Diencephalon (tissue), 1 donor: Measurements from ENCODE around the gene IL31RA. TPM values are rescaled to one million over a fixed set of nuclear protein-coding genes. Genes with fewer than 3 reads are reported as not detected.

Experiments used
- small RNA-seq: library from RNA; depleted of rRNA; stranded (forward); fragments of <200 nt; gene quantifications from one replicate; pipeline ENCODE3, GENCODE V24; 2014
- total RNA-seq: library from RNA; depleted of rRNA; stranded (reverse); fragments of >200 nt; gene quantifications from one replicate; pipeline ENCODE4 v1.2.3, GENCODE V29; 2014

Gene IL31RA
- 0.23 TPM for total RNA-seq

DNA sequence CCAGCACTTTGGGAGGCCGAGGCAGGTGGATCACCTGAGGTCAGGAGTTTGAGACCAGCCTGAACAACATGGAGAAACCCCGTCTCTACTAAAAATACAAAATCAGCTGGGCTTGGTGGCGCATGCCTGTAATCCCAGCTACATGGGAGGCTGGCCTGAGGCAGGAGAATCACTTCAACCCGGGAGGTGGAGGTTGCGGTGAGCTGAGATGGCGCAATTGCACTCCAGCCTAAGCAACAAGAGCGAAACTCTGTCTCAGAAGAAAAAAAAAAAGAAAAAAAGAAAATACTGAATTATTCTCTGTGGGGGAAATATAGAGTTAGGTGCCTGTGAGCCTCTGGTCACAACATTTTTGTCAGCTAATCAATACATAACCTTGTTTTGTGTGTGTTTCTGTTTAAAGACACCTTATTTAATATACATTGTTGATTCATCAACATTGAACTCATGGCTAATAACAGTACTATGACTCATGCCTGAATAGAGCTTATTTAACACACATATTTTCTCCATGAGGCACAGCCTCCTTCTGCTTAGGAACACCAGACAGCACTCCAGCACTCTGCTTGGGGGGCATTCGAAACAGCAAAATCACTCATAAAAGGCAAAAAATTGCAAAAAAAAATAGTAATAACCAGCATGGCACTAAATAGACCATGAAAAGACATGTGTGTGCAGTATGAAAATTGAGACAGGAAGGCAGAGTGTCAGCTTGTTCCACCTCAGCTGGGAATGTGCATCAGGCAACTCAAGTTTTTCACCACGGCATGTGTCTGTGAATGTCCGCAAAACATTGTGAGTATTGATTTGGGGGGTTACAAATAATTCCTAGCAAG lies at the start of gene IL31RA:
Gene IL31RA, plus strand, starts transcription at position 519 of the 836 bp plus-strand sequence. Its CDS starts 214 bp downstream, at position 733.

Small RNA genes lying within 50 kb of the gene (small RNA-seq; reads per million reads assigned to genes)
- gene AC016596.1, result not detected

Other genes with a start within 250 kb of the IL31RA start
- gene SLC38A9, start 139.0 kb upstream of the IL31RA start, total RNA-seq, result 64.8 TPM
- not detected for gene DDX4, start 113.3 kb upstream of the IL31RA start, total RNA-seq
- 81.9 TPM for gene IL6ST, start 143.6 kb downstream of the IL31RA start, total RNA-seq